HG02610 (cell line): ENCODE data around the gene CDHR5.
"Not testable (repeated sequence)": the region's sequence is repeated elsewhere in the genome, so short reads cannot be mapped to it uniquely, and the experiment has no call there.

Experiments used
- ATAC-seq: cut with Tn5 transposase; IDR thresholded peaks from one replicate; pipeline ENCODE4 v1.9.1; 2021; ENCODE audit warnings: mild to moderate bottlenecking, moderate library complexity; ENCODE audit not compliant: unreplicated experiment

Gene CDHR5, protein sequence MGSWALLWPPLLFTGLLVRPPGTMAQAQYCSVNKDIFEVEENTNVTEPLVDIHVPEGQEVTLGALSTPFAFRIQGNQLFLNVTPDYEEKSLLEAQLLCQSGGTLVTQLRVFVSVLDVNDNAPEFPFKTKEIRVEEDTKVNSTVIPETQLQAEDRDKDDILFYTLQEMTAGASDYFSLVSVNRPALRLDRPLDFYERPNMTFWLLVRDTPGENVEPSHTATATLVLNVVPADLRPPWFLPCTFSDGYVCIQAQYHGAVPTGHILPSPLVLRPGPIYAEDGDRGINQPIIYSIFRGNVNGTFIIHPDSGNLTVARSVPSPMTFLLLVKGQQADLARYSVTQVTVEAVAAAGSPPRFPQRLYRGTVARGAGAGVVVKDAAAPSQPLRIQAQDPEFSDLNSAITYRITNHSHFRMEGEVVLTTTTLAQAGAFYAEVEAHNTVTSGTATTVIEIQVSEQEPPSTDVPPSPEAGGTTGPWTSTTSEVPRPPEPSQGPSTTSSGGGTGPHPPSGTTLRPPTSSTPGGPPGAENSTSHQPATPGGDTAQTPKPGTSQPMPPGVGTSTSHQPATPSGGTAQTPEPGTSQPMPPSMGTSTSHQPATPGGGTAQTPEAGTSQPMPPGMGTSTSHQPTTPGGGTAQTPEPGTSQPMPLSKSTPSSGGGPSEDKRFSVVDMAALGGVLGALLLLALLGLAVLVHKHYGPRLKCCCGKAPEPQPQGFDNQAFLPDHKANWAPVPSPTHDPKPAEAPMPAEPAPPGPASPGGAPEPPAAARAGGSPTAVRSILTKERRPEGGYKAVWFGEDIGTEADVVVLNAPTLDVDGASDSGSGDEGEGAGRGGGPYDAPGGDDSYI

DNA sequence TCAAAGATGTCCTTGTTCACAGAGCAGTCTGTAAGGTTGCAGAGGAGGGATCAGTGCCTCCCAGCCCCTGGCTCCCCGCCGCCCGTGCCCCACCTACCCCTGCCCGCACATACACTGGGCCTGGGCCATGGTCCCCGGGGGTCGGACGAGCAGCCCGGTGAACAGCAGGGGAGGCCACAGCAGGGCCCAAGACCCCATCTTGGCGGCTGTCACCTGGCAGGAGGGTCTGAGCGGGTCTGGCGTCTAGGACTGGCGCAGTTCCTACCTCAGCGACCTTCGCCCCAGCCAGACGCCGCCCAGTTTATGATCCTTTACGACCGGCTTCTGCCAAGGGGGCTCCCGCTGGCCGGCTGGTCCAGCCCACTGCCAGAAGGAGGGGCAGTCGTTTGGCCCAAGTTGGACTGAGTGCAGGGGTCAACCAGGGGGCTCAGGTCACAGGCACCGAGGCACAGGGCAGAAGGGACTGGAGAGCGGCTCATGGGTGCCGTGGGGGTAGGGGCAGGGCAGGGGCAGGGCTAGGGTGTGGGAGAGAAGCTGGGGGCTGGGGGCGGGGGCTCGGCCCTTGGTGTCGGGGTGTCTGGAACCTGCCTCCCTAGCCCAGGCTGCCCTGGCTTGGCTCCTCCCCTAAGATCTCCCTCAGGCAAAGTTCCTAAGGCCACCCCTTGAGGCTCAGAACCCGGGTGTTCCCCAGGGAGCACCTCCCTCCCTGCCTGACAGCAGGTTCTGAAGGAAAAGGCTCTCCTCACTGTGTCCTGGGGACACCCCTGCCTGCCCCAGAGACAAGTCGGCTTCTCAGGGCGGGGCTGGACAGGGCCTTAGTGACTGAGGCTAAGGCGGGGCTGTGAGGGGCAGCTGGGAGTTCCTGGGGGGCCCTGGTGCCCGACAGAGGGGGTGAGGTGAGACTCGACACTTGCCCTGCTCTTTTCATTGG lies at the start of gene CDHR5:
TSS of gene CDHR5 (minus strand) at position 251 of the 931 bp plus-strand sequence. CDS start at position 198, 53 bp downstream.
- ATAC-seq = no peak

DNA sequence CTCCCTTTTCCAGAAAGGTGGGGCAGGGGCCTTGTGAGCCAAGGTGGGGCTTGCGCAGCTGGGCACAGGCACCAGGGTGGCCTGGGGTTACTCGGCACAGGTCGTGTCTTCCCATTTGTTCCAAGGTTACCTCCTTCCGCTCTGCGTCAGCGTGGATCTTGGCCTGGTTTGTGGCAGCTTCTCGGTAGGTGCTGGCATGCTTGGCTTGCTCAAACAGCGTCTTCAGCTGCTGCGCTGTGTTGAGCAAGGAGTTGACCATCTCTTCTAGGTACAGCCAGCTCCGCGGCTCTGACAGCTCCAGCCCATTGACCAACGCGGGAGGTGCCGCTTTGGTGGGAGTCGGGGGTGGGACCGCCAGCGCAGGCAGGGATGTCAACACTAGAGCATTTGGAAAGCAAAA lies 49.7 kb upstream of the CDHR5 start:
- no peak for ATAC-seq

DNA sequence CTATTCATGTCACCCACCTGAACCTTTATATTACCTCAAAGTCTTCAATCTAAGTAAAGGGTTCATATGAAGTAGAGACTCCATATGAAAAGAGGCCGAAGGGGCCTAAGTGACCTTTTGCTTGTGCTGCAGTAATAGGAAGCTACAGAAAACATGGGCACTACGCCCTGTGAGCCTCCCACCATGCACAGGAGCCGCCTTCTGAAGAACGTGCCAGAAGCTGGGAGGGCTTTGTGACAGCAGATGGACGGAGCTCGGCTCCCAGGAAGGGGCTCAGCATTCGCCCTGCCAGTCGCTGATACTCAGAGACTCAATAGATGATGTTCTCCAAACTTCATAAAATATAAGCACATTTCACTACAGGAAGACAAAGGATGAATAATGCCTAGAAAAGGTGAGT lies 49.1 kb upstream of the CDHR5 start:
- no peak for ATAC-seq

DNA sequence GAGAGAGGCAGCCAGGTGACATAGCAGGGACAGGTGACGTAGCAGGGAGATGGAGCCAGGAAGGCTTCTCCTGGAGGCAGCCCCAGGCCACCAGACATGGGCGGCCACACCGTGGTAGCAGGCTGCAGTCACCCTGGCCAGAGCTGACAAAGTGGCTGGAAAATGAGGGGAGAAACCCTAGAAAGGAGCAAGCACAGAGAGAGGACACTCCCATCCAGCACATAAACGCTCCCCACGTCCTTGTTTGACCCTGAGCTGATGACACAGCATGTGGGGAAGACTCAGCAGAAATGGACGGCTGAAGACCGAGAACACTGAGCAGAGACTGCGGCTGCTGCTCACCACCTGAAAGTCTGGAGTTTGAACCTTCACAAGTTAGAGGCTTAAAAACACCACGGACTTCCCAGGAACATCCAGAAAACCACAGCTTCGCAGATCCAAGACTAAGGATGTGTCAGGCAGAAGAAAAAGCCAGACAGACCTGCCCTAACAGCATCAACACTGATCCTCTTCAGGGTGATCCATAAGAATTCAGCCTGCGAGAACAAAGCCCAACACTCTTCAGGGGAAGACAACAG lies 41.0 kb upstream of the CDHR5 start:
- no peak for ATAC-seq

DNA sequence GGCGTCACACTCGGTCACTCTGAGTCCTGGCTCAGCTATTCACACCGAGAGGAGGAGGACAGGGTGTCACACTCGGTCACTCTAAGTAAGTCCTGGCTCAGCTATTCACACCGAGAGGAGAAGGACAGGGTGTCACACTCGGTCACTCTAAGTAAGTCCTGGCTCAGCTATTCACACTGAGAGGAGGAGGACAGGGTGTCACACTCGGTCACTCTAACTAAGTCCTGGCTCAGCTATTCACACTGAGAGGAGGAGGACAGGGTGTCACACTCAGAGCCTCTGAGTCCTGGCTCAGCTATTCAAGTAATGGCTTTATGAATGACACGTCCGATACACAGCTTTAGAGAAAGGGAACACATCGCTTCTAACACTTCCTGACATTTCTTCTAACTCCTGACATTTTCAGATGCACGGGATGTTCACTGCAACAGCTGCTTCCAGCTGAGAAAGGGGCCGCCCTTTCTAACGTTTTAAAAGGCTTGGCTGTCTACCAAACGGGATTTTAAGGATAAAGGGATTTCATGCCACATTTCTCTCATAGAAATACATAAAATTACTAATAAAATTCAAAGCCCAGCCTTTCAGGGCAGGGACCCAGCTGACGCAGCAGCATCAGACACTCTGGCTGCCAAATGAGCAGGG lies 40.4 kb upstream of the CDHR5 start:
- ATAC-seq = no peak

DNA sequence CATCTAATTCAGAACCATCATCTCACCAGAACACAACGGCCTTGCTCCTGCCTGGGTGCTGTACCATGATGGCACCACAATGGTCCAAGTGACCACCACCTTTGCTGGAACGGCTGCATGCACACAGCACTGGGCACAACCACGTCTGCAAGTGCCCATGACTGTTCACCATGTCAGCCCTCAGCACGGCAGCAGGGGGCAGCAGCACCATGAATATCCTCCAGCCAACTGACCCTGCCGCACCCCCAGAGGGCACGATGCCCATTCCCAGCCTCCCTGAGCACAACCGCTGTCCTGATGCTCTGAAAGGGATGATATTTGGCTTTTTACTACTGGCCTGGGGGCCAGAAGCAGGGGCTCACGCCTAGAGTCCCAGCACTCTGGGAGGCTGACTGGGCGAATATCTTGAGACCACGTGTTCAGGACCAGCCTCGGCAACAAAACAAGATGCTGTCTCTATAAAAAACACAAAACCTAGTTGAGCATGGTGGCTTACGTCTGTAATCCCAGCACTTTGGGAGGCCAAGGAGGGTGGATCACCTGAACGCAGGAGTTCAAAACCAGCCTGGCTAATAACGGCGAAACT lies 38.0 kb upstream of the CDHR5 start:
- no peak for ATAC-seq

DNA sequence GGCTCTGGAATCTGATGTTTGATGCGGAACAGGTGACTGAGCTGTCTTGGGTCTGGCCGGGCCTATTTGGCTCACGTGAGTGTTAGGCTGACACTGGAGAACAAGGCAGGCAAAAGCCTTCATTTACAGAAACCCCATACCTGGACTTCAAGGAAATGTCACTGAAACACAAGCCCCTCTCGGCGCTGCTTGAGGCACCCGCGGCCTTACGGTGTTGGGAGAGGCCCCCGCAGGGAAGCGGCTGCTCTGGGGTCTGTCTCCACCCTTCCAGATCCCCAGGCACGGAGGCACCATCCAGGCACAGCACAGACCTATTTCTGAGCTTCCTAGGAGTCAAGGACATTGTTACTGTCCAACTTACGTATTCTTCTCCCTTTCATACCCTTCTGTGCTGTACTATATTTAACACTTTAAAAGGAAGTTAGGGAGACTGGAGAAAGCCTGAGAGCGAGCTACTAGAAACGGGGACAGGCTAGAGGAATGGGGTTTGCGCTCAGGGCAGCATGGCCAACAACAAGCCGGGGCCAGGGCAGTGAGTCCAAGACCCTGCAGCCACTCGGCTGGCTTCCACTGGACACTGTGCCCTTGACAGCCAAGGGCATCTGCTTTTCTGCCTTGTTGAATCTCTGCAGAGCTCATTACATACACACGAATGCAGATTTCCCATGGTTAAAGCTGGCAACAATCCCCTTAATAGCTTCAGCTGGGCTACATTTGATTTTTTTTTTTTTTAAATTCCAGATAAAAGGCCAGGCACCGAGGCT lies 36.1 kb upstream of the CDHR5 start:
- no peak for ATAC-seq

DNA sequence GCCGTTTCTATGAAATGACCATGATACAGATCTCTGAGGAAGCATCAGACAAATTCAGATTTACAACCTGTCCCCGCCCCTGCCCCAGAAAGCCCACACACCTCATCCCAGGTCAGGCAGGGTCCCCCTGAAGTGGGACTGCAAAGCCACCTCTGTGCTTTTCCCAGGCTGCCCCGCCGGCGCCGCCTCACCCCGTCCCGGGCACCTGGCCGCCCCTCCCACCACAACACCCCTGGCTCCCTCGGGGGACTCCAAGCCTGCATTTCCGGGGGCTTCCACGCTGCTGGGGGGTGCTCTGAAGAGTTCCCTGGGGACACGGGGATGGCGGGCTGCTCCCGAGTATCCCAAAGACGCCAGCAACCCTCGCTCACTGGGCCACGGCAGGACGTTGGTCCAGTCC lies 35.5 kb upstream of the CDHR5 start:
- ATAC-seq = no peak

DNA sequence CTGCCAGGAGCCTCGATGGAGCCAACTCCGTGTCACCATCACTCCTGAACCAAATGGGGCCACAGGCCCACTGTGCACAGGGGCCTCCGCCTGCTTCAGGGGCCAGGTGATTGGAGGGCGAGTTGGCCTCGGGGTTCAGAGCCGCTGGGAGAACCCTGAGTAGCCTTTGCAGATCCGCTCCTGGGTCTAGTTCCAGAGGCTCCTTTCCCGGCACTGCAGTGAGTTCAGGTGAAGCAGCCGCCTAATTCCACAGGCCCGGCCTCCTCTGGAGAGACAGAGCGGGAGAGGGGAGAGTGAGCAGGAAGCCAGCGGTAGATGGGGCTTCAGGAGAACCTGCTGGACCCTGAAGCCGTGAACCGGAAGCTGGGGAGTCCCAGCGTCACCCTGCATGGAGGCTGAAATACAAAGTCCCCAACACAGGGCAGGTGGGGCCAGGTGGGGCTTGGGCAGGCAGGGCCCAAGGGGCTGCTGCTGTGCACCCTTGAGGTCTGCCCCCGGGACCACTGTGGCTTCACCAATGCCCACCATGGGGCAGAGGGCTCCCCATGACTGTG lies 34.9 kb upstream of the CDHR5 start:
- ATAC-seq = no peak

DNA sequence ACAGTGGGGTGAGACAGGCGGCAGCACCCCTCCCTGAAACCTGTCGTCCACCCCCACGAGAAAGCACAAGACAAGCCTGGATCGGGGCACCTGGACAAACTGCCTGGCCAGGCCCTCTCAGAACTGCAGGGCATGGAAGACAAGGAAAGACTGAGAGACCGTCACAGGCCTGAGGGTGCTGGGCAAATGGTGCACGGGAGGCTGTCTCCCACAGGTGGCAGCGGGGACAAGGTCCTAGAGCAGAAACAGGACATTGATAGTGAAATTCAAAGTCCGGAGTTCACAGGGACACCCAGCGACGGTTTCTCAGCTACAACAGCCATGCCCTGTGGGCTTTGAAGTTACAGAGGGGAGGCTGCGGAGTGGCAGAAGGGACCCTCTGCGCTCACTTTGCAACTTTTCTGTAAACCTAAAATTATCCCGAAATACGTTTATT lies 33.0 kb upstream of the CDHR5 start:
- no peak for ATAC-seq

DNA sequence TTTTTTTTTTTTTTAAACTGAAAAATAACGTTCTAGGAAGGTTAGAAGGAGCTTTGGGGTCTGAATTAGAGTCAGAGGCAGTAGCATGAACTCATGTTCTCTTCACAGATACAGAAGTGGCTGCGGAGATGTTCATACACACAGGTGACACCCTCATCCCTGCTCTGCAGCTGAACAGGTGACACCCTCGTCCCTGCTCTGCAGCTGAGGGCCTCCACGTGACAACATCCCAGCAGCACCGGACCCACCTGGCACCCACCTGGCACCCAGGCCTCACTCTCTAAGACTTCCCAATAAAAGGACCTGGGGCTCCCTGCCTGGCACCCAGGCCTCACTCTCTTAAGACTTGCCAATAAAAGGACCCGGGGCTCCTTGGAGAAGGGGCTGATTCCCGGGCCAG lies 32.1 kb upstream of the CDHR5 start:
- no peak for ATAC-seq

DNA sequence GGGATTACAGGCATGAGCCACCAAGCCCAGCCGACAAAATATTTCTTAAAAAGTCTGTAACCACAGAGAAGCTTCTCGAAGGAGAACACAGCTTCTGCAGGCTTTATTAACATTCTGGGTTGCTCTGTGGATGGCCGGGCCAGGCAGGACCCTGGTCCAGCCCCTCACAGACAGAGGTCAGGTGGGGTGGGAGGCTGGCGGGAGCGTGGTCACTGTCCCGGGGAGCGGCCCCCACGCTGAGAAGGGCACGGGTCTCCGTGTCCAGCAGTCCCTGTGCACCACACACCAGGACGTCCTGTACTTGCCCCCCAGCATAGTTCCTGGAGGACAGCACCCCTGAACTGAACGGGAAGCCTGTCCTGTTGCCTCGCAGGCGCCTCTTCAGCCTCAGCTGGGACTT lies 31.7 kb upstream of the CDHR5 start:
- ATAC-seq = no peak

DNA sequence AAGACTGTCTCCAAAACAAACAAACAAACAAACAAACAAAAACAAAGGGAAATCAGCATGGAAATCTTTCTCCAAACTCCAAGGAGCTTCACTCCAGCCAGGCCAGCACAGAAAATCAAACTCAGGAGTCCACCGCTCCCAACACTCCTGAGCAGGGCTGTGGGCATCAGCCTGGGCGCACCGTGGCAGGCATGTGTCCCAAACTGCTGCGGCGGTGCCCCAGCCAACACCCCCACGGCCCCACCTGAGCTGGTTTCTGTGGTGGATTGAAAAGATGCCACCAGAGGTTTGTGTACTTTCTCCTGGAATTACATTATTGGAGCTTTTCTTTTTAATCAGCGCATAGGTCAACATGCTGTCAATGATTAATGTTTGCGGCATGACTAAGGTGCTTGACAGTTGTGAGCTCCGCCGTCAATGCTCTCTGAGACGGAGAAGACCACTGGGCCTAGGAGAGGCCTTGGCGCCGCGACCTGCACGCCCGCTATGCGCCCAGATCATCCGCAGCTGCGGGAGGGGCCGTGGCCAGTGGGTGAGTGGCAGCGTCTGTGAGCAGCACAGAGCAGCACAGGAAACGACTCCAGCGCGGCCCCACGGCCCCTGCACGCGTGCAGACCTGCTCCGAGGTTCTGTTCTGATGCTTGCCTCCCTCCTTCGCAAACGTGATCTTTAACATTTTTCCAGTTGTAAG lies 30.4 kb upstream of the CDHR5 start:
- ATAC-seq = no peak

DNA sequence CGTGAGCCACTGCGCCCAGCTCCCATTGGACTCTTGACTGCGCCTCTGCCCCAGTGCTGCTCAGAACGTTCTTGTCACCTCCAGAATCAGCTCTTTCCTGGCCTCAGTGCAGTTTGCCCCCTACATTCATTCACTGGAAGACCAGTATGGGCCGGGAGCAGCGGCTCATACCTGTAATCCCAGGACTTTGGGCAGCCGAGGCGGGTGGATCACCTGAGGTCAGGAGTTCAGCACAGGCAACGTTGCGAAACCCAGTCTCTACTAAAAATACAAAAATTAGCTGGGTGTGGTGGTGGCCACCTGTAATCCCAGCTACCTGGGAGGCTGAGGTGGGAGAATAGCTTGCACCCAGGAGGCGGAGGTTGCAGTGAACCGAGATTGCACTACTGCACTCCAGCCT lies 29.7 kb upstream of the CDHR5 start:
- ATAC-seq = not testable (repeated sequence)

DNA sequence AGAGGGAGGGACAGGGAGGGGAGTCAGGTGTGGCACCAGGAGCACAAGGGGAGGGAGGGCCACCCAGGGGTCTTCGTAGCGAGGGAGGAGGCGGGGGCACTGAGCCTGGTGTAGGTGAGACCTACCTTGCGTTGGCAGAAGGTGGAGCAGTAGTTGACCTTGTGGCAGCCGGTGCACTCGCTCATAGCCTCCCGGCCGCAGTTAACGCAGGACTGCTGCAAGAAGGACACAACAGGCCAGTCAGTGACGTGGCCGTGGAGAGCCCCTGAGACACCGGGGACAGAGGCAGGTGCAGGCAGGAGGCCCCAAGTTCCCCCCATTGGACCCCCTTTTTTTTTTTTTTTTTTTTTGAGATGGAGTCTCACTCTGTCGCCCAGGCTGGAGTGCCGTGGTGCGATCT lies 29.1 kb upstream of the CDHR5 start:
- ATAC-seq = no peak

DNA sequence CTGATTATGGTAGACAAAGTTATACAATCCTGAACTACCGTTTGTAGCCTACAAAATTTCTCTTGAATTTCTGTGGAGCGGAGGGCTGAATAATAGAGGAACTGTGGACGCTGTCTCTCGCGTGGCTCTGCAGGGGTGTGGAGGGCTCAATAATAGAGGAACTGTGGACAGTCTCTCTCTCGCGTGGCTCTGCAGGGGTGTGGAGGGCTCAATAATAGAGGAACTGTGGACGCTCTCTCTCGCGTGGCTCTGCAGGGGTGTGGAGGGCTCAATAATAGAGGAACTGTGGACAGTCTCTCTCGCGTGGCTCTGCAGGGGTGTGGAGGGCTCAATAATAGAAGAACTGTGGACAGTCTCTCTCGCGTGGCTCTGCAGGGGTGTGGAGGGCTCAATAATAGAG lies 28.4 kb upstream of the CDHR5 start:
- ATAC-seq = not testable (repeated sequence)

DNA sequence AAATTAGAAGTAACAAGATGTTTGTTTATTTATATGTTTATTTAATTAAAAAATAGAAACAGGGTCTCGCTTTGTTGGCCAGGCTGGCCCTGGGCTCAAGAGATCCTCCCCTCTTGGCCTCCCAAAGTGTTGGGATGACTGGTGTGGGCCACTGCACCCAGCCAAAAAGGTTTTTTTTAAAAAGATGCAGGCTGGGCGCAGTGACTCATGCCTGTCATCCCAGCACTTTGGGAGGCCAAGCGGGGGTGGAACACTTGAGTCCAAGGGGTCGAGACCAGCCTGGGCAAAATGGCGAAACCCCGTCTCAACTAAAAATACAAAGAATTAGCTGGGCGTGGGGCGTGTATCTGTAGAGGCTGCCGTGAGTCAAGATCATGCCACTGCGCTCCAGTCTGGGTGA lies 25.7 kb upstream of the CDHR5 start:
- no peak for ATAC-seq

DNA sequence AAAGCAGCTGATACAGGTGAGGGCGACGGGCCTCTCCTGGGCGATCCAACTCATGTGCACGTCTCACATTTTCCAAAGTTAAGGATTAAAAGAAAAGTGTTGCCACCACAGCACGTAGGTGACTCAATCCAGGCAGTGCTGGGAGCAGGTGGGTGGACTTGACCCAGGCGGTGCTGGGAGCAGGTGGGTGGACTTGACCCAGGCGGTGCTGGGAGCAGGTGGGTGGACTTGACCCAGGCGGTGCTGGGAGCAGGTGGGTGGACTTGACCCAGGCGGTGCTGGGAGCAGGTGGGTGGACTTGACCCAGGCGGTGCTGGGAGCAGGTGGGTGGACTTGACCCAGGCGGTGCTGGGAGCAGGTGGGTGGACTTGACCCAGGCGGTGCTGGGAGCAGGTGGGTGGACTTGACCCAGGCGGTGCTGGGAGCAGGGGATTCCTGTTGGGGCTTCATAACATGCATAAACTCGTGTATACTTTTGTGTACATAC lies 23.0 kb upstream of the CDHR5 start:
- not testable (repeated sequence) for ATAC-seq
